Hepatic stellate cell (primary cell): ENCODE results near the gene DLG4.

Source experiments
- DNase-seq: peaks from one replicate; pipeline ENCODE4 v3.0.0; 2011; ENCODE audit warnings: low spot score

DLG4 gene

GRCh38 chr17:7219812-7220592 lies at the start of gene DLG4, which contains the start of gene ACADVL:
Gene DLG4 (minus strand): TSS chr17:7219836.
Gene ACADVL (plus strand): TSS chr17:7219938. CDS start chr17:7219985, 47 bp downstream.
- DNase-seq, result peak; percentile 97

DNA sequence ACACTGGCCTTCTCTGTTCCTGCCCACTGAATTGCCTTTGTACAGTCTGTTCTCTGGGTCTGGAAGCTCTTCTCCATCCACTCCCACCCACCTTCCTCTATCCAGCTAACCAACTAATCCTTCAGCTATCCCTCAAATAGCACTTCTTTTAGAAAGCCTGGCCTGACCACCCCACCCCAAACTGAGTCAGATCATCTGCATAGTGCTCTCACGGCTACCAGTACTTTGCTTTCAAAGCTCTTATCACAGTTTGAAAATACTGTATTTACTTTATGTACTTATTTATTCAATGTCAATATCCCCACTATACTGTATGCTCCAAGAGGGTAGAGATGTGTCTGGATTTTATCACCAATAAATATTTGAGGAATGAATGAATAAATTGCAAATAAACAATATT lies 47.1 kb upstream of the DLG4 start:
- no peak for DNase-seq

DNA sequence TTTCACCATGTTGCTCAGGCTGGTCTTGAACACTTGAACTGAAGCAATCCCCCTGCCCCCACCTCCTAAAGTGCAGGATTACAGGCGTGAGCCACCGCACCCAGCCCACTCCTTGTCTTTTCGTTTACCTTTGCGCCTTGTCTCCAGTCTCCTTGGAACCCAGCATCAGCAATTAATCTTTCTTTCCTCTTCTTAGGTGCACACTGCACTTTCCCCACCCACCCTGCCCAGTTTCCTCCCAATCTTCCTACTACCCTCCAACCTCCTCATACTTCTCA lies 44.1 kb upstream of the DLG4 start:
- DNase-seq, result no peak

GRCh38 chr17:7262935-7263800 lies 43.5 kb upstream of the DLG4 start:
- DNase-seq, result no peak

DNA sequence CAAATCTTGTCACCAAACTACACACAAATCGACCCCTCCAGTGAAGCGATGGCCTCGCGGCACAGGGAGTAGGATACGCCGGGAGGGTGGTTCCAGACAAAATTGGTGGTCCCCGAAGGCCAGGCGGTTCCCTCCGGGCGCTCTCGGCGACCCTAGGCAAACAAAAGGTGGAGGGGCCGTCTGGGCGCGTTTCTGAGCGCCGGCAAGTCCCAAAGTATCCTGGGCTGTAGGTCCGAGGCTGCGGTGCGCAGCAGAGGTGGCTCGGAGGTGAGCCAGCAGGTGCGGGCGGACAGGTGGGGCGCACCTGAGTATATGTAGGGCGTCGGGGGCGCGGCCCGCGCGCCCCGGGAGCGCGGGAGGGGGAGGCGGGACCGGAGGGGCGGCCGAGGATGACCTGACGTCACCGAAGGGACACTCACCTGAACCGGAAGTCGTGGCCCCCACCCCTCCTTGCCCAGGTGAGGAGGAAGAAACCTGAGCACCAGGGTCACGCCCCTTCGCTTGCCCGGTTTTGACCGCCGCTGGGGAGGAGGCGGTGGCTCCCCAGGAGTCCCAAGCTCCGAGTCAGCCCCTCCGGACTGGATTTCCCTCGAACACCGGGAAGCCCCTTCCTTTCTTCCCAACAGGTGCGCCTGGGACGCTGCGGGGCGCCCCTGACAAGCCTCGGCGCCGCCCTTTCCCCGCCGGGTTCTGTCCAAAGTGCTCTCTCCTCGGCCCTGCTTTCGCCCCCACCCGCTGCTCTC lies 42.7 kb upstream of the DLG4 start, which contains the start of gene CLDN7:
TSS of gene CLDN7 (minus strand) at position 287 of the 743 bp plus-strand sequence. CDS start 435 bp downstream, outside the sequence.
- no peak for DNase-seq

- peak; percentile 28 for DNase-seq
These were observed 41.9 kb upstream of the DLG4 start for GRCh38 chr17:7261379-7262191.

- peak; percentile 60 for DNase-seq
These were observed 41.2 kb upstream of the DLG4 start for GRCh38 chr17:7260651-7261378.

DNA sequence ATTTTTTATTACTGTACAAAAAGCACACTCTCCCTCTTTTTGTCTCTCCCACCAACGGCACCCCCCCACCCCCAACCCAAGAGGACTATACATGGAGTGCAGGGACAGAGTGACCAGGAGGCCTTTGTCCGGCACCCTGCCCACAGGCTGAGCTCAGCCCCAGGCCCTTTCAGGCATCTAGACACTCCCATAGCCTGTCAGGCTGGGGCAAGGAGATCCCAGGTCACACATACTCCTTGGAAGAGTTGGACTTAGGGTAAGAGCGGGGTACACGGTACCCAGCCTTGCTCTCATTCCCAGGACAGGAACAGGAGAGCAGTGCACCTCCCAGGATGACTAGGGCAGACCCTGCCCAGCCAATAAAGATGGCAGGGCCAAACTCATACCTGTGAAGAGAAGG lies 40.5 kb upstream of the DLG4 start:
- DNase-seq, result no peak

DNA sequence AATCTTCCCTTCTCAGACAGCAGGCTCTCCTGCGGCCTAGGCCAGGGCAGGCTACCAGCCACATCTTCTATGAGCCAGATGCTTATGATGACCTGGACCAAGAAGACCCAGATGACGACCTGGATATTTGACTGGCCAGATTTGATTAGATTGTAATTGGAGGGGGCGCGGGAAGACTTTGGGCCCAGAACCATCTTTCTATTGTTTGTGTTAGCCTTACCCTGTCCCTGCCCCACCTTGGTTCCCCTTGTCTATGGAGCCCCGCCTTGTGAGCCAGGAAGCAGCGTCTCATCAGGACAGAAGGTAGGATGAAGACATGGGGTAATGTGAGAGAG lies 39.9 kb upstream of the DLG4 start:
- DNase-seq, result no peak

- DNase-seq, result no peak
These were observed 39.3 kb upstream of the DLG4 start for GRCh38 chr17:7258731-7259554.

- no peak for DNase-seq
These were observed 37.3 kb upstream of the DLG4 start for GRCh38 chr17:7256766-7257456.

GRCh38 chr17:7254511-7254910 lies 34.9 kb upstream of the DLG4 start:
- no peak for DNase-seq

GRCh38 chr17:7253082-7253481 lies 33.4 kb upstream of the DLG4 start:
- no peak for DNase-seq

GRCh38 chr17:7252176-7253043 lies 32.8 kb upstream of the DLG4 start, which contains the start of gene ELP5:
Gene ELP5 (plus strand): TSS chr17:7252215. CDS start chr17:7252551, 336 bp downstream.
- DNase-seq, result peak; percentile 94

- DNase-seq, result peak; percentile 99
These were observed 32.1 kb upstream of the DLG4 start, which contains the start of gene CTDNEP1 for GRCh38 chr17:7251661-7252175. Gene CTDNEP1 (minus strand): TSS chr17:7251734. CDS start chr17:7251296, 438 bp downstream.

- no peak for DNase-seq
These were observed 31.3 kb upstream of the DLG4 start for GRCh38 chr17:7250695-7251627.

GRCh38 chr17:7249830-7250229 lies 30.2 kb upstream of the DLG4 start:
- no peak for DNase-seq
